Osteocyte (in vitro differentiated cells): ENCODE results near the gene HOXA7. TPM values are rescaled to one million over a fixed set of nuclear protein-coding genes. Genes with fewer than 3 reads are reported as not detected.
A peak's percentile ranks its signal among the peaks of the same experiment; 100 is the strongest.

Experiments
- DNase-seq: peaks from one replicate; pipeline ENCODE4 v3.0.0; 2021; ENCODE audit warnings: mixed read lengths; ENCODE audit not compliant: unreplicated experiment; ENCODE audit errors: extremely low spot score
- H3K27ac Mint-ChIP-seq: one replicate; pipeline ENCODE4 v1.8.0; 2021; ENCODE audit warnings: mild to moderate bottlenecking, mixed read lengths; ENCODE audit not compliant: unreplicated experiment
- H3K27me3 Mint-ChIP-seq: one replicate; pipeline ENCODE4 v1.8.0; 2021; ENCODE audit warnings: mixed read lengths; ENCODE audit not compliant: unreplicated experiment
- H3K36me3 Mint-ChIP-seq: one replicate; pipeline ENCODE4 v1.8.0; 2021; ENCODE audit warnings: mixed read lengths; ENCODE audit not compliant: unreplicated experiment
- H3K4me1 Mint-ChIP-seq: one replicate; pipeline ENCODE4 v1.8.0; 2021; ENCODE audit warnings: mixed read lengths; ENCODE audit not compliant: unreplicated experiment
- H3K4me3 Mint-ChIP-seq: one replicate; pipeline ENCODE4 v1.8.0; 2021; ENCODE audit warnings: mild to moderate bottlenecking, moderate library complexity, mixed read lengths; ENCODE audit not compliant: unreplicated experiment
- H3K9me3 Mint-ChIP-seq: one replicate; pipeline ENCODE4 v1.8.0; 2021; ENCODE audit warnings: mixed read lengths; ENCODE audit not compliant: unreplicated experiment
- total RNA-seq: library from RNA; stranded (reverse); gene quantifications from 2 replicates; pipeline ENCODE4 v1.2.1, GENCODE V29; 2021
- TF ChIP-seq, protein P1 (sequence below): fragments of 200-600 bp; sonication (generic); IDR thresholded peaks from 2 replicates; pipeline ENCODE4 v1.5.0; 2021; ENCODE audit warnings: antibody characterized with exemption, mild to moderate bottlenecking, moderate library complexity

HOXA7 gene
- total RNA-seq, 1 donor from 2014 or later: not detected

GRCh38 chr7:27151341-27151930, 5.0 kb downstream of the HOXA7 start:
- H3K9me3 Mint-ChIP-seq: no peaks in the 10 kb centered on the region
- peaks cover 90% of the 10 kb centered on the region for H3K27me3 Mint-ChIP-seq
- H3K27ac Mint-ChIP-seq: no peak overlapping the region
- H3K36me3 Mint-ChIP-seq: peaks cover 3% of the 10 kb centered on the region
- DNase-seq: no peak
- H3K4me1 Mint-ChIP-seq: peaks cover 16% of the 10 kb centered on the region
- peak overlapping the region; percentile 64 for H3K4me3 Mint-ChIP-seq
- TF ChIP-seq, protein P1, sequence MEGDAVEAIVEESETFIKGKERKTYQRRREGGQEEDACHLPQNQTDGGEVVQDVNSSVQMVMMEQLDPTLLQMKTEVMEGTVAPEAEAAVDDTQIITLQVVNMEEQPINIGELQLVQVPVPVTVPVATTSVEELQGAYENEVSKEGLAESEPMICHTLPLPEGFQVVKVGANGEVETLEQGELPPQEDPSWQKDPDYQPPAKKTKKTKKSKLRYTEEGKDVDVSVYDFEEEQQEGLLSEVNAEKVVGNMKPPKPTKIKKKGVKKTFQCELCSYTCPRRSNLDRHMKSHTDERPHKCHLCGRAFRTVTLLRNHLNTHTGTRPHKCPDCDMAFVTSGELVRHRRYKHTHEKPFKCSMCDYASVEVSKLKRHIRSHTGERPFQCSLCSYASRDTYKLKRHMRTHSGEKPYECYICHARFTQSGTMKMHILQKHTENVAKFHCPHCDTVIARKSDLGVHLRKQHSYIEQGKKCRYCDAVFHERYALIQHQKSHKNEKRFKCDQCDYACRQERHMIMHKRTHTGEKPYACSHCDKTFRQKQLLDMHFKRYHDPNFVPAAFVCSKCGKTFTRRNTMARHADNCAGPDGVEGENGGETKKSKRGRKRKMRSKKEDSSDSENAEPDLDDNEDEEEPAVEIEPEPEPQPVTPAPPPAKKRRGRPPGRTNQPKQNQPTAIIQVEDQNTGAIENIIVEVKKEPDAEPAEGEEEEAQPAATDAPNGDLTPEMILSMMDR: no peak

DNA sequence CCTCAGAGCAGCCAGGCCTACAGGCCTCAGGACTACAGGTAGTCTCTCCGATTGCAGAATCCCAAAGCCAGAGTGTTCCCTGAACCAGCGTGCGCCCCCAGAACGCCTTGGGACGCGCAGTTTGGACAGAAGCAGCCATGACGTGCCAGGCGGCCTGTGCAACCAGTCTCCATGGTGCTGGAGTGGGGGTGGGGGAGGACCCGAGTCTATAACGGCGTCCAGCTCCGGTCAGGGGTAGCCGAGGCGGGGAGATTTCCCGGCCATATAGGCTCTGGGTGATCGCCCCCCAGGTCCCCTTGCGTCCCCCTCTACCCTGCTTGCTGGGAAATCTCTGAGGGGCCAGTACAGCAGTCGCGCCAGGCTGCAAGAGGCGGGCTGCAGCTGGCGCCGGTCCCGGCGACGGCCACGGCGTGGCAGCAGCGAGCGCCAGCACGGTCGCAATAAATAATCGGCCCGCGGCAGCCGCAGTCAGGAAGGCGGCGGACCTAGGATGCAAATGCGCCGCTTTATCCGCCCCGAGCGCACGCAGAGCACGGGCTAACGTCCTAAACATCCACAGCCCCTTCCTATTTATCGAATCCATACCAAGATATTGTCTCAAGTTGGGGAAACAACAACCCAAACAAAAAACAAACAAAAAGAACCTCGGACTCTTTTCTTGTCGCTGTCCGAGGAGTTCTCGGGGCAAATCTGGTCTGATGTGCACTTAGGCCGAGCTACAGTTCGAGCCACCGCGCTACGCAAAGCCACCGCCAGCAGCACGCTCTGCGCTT, 5.7 kb downstream of the HOXA7 start:
- peaks cover 91% of the 10 kb centered on the region for H3K27me3 Mint-ChIP-seq
- DNase-seq: peak; percentile 87
- H3K27ac Mint-ChIP-seq: no peak overlapping the region
- H3K4me1 Mint-ChIP-seq: peaks cover 16% of the 10 kb centered on the region
- no peaks in the 10 kb centered on the region for H3K9me3 Mint-ChIP-seq
- H3K4me3 Mint-ChIP-seq: peak overlapping the region; percentile 64
- TF ChIP-seq, protein P1: peak; percentile 85
- peaks cover 3% of the 10 kb centered on the region for H3K36me3 Mint-ChIP-seq

DNA sequence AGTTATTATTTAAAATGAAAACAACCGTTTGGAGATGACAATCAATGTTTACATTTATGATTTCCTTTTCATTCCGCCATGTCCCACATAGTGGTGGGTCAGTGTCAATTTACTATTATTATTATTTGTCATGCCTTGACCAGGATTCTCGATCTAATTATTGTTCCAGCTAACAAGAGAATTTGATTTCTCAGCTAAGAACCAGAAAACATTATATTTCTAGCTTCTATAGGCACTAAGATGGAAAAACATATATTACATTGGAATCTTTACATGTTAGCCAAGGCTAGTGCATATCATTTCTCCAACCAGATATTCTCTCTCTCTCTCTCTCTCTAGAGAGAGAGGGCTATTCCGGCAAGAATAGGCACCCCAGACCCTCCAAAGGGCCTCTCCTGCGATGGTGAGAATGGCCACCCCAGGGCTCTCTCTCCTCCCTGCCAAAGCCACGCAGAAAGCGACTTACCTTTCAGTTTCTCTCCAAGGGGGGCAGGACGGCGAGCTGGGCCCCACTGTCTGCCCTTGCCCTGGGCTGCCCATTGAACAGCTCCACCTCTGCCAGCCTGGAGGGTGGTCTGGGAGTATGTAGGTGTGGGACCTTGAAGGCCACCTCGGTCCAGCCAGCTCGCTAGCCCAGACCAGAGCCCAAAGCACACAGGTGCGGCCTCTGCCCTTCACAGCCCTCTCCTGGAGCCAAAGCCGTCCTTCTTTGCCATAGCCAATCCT, 6.5 kb downstream of the HOXA7 start:
- H3K4me3 Mint-ChIP-seq: no peak overlapping the region
- H3K9me3 Mint-ChIP-seq: no peaks in the 10 kb centered on the region
- TF ChIP-seq, protein P1: no peak
- no peak overlapping the region for H3K27ac Mint-ChIP-seq
- H3K36me3 Mint-ChIP-seq: peaks cover 3% of the 10 kb centered on the region
- DNase-seq: peak; percentile 76
- H3K4me1 Mint-ChIP-seq: peaks cover 14% of the 10 kb centered on the region
- peaks cover 91% of the 10 kb centered on the region for H3K27me3 Mint-ChIP-seq

DNA sequence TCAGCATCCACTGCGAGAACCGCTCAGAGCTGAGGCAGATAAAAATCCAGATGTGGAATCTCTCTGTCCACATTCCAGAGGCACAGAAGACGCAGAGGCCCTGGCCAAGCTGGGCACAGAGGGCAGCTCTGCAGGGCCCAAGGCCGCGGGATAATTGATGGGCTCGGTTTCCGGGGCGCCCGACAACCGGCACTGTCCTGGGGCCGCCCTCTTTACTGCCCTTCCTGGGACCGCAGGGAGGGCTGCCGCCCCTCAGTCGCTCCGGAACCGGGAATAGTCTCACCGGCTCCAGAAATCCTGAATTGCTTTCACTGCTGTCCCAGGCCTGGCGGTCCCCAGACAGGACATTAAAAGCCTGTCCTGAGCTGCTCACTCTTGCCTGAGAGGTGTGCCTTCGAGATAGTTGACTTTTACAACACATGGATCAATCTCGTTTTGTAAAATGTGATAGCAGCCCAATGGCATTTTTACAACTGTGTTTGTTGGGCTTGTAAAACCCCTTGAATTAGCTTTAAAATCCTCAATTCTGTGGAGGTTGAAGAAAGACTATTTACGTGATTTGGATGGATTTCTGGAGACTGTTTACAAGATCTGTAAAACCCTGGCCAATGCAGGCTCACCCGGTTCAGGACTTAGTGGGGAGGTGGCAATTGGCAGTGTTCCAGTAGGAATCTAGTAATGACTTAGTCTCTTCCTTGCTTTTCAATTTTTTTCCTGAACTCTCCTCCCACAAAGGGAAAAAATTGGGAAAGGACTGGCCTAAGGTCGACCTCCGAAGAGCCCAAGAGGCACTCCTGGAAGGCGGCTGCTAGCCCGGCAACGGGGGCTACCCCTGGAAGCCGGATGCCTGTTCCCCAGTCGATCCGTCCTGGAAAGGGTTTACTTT, 7.5 kb downstream of the HOXA7 start:
- Mint-ChIP-seq H3K4me3 (no peak overlapping the region), H3K27ac (no peak overlapping the region), H3K36me3 (peaks cover 2% of the 10 kb centered on the region), H3K27me3 (peaks cover 89% of the 10 kb centered on the region), H3K4me1 (peaks cover 10% of the 10 kb centered on the region), H3K9me3 (no peaks in the 10 kb centered on the region)
- TF ChIP-seq, protein P1: no peak
- DNase-seq: no peak
